ENCODE data around the gene RHO. TPM values are rescaled to one million over a fixed set of nuclear protein-coding genes. Genes with fewer than 3 reads are reported as not detected.

The RHO gene
- total RNA-seq, 1 experiment from 2014 or later: not detected

DNA sequence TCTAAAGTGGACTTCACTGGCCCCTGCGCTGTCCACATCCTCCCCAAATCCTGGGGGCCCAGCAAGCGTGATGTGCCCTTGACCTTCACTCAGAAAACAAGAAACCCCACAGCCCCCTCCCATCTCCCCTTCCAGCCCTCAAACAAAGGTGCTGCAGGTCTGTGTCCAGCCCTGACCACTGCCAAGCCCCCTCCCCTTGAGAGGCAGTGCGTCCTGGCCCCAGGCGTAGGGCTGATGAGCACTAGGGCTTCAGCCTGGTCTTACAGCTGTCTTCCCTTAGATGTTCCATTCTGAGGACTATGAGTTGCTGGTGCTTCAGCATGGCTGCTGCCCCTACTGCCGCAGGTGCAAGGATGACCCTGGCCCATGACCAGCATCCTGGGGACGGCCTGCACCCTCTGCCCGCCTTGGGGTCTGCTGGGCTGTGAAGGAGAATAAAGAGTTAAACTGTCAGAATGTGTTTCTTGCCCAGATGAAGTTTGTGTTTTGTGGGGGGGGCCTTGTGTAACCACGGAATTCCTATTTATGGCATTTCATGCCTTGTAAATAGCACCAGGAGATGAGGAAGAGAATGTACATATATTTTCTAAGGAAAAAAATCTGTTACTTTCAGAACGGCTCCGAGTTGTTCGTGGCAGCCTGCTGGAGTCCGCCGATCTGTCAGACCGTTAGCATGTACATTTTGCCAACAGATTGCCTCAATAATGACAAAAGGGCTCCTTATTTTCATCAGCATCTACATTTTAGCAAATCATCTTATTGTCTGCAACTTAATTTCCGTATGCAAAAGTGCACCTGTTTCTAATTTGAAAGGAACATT is 8.3 kb upstream of the RHO start:
- DNase-seq (ENCODE audit: low spot score): no peak

DNA sequence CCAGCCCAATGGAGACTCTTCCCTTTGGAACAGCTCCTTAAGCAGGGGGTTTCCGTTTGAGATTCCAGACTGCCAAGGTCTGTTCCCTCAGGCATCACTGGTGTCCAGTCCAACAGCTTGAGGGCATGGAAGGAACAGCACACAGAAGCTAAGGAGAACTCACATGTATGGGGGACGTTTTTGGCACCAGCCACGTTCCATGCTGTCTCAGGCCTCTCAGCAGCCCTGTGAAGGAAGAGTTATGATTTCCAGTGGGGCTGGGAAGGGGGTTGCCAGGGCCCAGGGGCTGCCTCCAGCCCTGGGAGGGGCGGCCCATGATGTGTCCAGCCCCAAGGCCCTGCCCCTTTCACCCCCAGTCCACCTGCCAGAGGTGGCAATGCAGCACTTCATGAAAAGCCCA is 7.5 kb upstream of the RHO start:
- no peak for DNase-seq (ENCODE audit: low spot score)

DNA sequence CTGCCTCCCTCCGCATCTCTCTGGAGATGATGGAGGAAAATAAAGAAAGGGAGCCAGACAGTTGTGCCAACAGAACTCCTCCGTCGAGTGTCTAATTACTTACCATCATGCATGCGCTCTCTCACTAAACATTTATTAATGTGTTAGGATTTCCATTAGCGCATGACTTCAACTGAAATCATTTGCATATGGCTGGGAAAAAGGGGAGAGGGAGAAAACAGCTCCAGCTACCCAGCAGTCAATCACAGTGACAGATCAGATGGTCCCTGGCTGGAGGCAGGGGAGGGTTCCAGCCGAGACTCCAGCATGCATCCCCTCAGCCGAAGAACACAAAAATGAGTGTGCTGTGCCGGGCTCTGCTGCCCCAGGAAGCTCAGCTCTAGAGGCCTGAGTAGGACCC is 6.8 kb upstream of the RHO start:
- no peak for DNase-seq (ENCODE audit: low spot score)

DNA sequence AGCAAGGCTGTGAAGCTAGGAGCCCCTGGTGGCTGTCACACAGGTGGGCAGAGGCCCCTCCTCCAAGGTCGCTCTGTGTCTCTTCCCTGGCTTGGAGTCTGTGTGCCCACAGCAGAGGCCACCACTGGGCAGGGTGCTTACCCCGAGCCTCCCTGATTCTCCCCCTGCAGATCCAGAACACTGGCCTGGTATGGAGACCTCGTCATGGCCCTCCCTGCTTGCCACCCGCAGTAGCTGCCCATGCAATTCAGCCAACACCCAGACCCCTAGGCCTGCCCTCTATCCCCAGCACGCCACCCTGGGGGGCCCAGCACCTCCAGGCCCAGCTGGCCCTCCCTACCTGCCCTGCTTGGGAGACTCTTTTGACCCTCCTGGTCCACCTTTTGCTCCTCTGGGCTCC is 5.5 kb upstream of the RHO start:
- no peak for DNase-seq (ENCODE audit: low spot score)

DNA sequence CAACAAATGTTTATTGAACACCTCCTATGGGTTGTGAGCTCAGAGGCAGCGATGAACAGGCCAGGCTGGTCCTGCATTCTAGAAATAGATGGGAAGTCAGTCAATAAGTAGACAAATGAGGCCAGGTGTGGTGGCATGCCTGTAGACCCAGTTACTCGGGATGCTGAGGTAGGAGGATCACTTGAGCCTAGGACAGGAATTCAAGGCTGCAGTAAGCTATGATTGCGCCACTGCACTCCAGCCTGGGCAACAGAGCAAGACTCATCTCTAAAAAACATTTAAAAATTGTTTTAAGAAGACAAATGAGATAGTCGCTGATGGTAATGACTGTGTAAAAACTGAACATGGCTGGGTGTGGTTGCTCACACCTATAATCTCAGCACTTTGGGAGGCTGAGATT is 4.4 kb upstream of the RHO start:
- DNase-seq (ENCODE audit: low spot score): no peak

DNA sequence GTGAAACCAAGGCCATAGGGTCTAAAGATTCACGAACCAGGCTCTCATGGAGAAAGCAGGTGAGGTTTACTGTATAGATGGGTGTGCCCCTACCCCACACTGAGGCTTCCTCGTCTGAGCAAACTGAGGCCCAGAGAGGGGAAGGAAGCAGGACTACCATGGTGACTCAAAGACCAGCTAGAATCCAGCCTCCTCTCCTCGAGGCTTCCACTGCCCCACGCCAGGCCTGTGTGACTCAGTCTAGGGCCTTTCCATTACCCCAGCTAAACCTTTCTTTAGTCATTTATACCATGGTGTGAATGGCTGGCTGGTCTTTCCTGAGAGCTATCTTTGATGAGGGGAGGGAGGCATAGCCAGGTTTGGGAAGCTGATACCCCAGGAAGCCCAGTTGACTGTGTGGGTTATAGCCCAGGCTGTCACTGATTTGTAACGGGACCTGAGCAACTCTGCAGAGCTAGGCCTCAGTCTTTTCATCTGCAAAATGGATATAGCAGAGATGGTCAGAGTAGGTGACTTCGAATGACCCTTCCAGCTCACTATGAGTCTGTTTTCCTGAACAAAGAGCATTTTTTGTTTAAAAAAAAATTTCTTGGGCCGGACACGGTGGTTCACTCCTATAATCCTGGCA is 3.0 kb upstream of the RHO start:
- DNase-seq (ENCODE audit: low spot score): peak; percentile 62

DNA sequence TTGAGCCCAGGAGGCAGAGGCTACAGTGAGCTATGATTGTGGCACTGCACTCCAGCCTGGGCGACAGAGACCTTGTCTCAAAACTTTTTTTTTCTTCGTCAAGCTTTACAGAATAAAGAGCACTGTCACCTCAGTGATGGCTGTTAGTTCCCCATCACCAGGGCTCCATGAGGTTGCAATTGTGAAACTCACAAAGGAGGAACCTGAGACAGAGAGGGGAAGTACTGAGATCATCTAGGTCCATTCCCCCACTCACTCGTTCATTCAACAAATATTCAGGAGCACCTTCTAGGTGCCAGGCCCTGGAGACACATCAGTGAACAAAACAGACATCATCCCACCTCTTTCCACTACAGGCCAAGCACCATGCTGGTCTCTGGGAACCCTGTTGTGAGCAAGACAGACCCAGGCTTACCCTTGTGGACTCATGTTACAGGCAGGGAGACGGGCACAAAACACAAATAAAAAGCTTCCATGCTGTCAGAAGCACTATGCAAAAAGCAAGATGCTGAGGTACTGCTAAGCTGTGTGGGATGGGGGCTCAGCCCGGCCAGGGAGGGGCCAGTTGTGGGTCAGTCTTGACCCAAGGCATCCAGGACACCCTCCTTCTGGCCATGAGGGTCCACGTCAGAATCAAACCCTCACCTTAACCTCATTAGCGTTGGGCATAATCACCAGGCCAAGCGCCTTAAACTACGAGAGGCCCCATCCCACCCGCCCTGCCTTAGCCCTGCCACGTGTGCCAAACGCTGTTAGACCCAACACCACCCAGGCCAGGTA is 2.1 kb upstream of the RHO start:
- no peak for DNase-seq (ENCODE audit: low spot score)

DNA sequence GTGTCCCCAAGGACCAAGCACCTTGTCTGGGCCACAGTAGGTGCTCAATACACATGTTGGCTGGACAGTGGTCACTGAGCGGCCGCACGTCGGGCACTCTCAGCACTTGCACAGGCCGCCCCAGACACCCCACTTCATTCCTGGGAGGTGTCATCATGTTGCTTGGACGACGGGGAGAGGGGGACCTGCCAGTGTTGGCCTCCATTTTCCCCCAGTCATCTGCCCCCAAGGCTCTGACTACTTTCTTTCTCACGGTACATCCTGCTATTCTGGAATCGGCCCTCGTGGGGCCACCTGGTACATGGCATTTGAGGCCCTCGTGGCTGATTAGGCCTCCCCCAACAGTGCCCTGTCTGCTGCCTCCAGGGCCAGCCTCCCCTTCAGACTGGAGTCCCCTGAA is 1.2 kb upstream of the RHO start:
- DNase-seq (ENCODE audit: low spot score): no peak

DNA sequence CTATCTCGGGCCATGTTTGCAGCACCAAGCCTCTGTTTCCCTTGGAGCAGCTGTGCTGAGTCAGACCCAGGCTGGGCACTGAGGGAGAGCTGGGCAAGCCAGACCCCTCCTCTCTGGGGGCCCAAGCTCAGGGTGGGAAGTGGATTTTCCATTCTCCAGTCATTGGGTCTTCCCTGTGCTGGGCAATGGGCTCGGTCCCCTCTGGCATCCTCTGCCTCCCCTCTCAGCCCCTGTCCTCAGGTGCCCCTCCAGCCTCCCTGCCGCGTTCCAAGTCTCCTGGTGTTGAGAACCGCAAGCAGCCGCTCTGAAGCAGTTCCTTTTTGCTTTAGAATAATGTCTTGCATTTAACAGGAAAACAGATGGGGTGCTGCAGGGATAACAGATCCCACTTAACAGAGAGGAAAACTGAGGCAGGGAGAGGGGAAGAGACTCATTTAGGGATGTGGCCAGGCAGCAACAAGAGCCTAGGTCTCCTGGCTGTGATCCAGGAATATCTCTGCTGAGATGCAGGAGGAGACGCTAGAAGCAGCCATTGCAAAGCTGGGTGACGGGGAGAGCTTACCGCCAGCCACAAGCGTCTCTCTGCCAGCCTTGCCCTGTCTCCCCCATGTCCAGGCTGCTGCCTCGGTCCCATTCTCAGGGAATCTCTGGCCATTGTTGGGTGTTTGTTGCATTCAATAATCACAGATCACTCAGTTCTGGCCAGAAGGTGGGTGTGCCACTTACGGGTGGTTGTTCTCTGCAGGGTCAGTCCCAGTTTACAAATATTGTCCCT is 1.2 kb downstream of the RHO start:
- DNase-seq (ENCODE audit: low spot score): no peak

DNA sequence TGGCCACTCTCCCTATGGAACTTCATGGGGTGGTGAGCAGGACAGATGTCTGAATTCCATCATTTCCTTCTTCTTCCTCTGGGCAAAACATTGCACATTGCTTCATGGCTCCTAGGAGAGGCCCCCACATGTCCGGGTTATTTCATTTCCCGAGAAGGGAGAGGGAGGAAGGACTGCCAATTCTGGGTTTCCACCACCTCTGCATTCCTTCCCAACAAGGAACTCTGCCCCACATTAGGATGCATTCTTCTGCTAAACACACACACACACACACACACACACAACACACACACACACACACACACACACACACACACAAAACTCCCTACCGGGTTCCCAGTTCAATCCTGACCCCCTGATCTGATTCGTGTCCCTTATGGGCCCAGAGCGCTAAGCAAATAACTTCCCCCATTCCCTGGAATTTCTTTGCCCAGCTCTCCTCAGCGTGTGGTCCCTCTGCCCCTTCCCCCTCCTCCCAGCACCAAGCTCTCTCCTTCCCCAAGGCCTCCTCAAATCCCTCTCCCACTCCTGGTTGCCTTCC is 1.9 kb downstream of the RHO start:
- DNase-seq (ENCODE audit: low spot score): no peak

DNA sequence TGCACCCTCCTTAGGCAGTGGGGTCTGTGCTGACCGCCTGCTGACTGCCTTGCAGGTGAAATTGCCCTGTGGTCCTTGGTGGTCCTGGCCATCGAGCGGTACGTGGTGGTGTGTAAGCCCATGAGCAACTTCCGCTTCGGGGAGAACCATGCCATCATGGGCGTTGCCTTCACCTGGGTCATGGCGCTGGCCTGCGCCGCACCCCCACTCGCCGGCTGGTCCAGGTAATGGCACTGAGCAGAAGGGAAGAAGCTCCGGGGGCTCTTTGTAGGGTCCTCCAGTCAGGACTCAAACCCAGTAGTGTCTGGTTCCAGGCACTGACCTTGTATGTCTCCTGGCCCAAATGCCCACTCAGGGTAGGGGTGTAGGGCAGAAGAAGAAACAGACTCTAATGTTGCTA is 2.4 kb downstream of the RHO start:
- no peak for DNase-seq (ENCODE audit: low spot score)

DNA sequence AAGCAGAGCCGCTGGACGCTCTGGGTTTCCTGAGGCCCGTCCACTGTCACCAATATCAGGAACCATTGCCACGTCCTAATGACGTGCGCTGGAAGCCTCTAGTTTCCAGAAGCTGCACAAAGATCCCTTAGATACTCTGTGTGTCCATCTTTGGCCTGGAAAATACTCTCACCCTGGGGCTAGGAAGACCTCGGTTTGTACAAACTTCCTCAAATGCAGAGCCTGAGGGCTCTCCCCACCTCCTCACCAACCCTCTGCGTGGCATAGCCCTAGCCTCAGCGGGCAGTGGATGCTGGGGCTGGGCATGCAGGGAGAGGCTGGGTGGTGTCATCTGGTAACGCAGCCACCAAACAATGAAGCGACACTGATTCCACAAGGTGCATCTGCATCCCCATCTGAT is 3.3 kb downstream of the RHO start:
- DNase-seq (ENCODE audit: low spot score): no peak

DNA sequence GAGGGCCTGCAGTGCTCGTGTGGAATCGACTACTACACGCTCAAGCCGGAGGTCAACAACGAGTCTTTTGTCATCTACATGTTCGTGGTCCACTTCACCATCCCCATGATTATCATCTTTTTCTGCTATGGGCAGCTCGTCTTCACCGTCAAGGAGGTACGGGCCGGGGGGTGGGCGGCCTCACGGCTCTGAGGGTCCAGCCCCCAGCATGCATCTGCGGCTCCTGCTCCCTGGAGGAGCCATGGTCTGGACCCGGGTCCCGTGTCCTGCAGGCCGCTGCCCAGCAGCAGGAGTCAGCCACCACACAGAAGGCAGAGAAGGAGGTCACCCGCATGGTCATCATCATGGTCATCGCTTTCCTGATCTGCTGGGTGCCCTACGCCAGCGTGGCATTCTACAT is 3.8 kb downstream of the RHO start:
- no peak for DNase-seq (ENCODE audit: low spot score)

DNA sequence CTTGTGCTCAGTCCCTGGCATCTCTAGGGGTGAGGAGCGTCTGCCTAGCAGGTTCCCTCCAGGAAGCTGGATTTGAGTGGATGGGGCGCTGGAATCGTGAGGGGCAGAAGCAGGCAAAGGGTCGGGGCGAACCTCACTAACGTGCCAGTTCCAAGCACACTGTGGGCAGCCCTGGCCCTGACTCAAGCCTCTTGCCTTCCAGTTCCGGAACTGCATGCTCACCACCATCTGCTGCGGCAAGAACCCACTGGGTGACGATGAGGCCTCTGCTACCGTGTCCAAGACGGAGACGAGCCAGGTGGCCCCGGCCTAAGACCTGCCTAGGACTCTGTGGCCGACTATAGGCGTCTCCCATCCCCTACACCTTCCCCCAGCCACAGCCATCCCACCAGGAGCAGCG is 5.0 kb downstream of the RHO start:
- no peak for DNase-seq (ENCODE audit: low spot score)

DNA sequence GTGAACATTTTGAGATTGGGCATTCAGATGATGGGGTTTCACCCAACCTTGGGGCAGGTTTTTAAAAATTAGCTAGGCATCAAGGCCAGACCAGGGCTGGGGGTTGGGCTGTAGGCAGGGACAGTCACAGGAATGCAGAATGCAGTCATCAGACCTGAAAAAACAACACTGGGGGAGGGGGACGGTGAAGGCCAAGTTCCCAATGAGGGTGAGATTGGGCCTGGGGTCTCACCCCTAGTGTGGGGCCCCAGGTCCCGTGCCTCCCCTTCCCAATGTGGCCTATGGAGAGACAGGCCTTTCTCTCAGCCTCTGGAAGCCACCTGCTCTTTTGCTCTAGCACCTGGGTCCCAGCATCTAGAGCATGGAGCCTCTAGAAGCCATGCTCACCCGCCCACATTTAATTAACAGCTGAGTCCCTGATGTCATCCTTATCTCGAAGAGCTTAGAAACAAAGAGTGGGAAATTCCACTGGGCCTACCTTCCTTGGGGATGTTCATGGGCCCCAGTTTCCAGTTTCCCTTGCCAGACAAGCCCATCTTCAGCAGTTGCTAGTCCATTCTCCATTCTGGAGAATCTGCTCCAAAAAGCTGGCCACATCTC is 6.1 kb downstream of the RHO start:
- DNase-seq (ENCODE audit: low spot score): peak; percentile 41

DNA sequence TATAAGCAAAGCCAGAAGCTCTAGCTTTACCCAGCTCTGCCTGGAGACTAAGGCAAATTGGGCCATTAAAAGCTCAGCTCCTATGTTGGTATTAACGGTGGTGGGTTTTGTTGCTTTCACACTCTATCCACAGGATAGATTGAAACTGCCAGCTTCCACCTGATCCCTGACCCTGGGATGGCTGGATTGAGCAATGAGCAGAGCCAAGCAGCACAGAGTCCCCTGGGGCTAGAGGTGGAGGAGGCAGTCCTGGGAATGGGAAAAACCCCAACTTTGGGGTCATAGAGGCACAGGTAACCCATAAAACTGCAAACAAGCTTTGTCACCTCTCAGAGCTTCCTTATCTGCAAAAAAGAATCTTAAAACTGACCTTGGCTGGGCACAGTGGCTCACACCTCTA is 6.6 kb downstream of the RHO start:
- no peak for DNase-seq (ENCODE audit: low spot score)

DNA sequence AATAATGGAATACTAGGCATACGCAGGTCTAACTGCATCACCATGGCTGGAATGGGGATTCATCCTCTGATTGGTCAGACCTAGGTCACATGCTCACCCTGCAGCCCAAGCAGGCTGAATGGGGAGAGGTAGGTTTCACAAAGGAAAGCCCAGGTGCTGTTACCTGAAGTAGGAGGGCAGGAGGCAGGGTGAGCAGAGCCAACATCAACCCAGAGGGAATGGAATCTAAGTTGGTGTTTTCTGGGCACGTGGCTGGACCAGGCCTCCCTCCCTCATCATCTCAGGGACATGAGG is 7.9 kb downstream of the RHO start:
- no peak for DNase-seq (ENCODE audit: low spot score)

DNA sequence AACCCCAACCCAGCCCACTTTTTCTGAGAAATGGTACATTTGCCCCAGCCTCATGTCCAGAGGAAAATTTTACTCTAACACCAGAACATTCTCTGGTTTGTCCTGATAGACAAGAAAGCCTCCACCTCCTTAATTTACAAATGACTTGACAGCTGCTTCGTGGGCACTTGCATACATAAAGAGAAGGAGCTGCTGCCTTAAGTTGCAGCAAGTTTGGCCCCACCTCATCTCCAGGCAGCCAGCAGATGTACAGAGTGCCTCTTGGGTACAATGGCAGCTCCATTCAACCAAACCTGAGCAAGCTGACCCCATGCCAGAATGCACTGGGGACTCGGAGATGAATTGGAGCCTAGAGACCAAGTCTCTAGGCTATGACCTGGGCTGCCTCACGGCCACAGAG is 8.4 kb downstream of the RHO start:
- DNase-seq (ENCODE audit: low spot score): no peak

DNA sequence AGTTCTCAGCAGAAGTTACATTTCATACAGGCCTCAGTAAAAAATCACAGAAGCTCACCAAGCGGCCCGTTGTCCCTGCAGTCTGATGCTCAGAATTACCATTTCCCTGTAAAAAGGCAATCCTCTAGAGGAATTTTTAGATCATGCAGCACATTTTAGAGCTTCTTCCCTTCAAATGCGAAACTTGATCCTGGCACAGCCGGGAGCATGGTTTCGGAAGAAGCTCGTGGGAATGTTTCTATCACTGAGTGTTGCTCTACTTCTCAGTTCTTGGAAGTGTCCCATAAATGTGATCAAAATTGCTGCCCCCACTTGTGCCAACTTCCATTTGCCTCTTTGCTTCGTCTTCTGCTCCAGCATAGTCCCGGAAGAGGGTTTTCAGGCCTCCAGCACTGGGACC is 10.8 kb downstream of the RHO start:
- no peak for DNase-seq (ENCODE audit: low spot score)

DNA sequence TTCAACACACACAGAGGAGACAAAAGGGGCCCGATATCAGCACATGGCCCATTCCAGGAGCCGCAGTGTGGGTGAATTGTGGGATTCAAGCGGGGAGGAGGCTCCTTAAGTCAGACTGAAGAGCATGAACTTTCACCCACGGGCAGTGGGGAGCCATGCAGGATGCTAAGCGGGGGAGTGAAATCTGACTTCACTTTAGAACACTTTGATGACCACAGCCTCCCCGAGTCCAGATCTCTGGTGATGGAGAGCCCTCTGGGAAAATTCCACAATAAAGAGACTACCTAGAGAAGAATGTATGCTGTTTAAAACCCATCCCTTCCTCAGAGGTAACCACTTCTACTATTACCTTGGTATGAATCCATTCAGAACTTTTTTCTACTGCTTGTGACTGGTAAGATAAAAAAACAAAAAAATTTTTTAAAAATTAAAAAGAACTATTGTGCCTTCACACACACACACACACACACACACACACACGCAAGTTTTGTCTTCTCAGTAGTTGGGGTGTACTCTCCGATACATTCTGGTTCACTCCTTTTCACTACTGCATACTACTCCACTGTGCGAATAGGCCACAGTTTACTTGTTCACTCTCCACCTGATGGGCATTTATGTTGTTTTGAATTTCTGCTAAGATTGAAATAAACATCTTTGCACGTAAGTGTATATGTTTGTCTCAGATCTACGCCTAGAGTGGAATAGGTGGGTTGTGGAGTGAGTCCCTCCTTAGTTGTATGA is 12.5 kb downstream of the RHO start:
- no peak for DNase-seq (ENCODE audit: low spot score)

DNA sequence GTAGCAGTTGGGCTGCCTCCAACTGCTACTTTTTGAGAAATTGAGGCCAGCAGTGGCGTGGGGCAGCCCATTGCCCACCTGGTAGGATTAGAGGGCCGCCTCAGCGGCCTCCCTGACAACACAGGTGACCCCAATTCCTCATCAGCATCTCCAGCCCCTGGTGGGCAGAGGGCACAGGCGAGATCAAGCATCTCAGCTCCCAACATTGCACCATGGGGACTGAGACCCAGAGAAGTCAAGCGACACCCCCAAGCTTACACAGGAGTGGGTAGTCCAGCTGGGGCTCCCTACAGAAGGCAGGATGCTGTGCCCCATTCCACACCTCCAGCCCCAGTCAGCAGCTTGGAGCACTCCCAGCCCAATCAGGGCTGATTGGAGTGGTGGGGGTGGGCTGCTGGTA is 14.3 kb downstream of the RHO start:
- DNase-seq (ENCODE audit: low spot score): no peak

Data from A172 (cell line).